ENCODE measurements around the gene CNEP1R1.

GRCh38 chr16:49994006-49994405, 31.0 kb upstream of the CNEP1R1 start:
- TF ChIP-seq GATA3 (IDR thresholded peaks at IDR 0.05; ENCODE audit: low read depth, low read length) (no peak), GATA2 (IDR thresholded peaks at IDR 0.05; ENCODE audit: low read depth, low read length) (no peak)

Data from SH-SY5Y (cell line).